H9 (cell line): ENCODE results near the gene ILF2. TPM values are rescaled to one million over a fixed set of nuclear protein-coding genes. Genes with fewer than 3 reads are reported as not detected.

Source experiments
- DNase-seq: peaks from one replicate; pipeline ENCODE4 v3.0.0-alpha.2; 2017
- H2AFZ ChIP-seq: one replicate; pipeline ENCODE4 v1.6.1; 2013; ENCODE audit warnings: mild to moderate bottlenecking, low read length, control low read depth, moderate library complexity
- H2AK5ac ChIP-seq: 2 replicates; pipeline ENCODE4 v1.6.1; 2013; ENCODE audit warnings: low read length, control low read depth, mixed read lengths; ENCODE audit not compliant: insufficient read length
- H2BK120ac ChIP-seq: one replicate; pipeline ENCODE4 v1.6.1; 2013; ENCODE audit warnings: low read depth, mild to moderate bottlenecking, low read length, control low read depth, inconsistent platforms; ENCODE audit not compliant: poor library complexity, severe bottlenecking
- H2BK12ac ChIP-seq: 2 replicates; pipeline ENCODE4 v1.6.1; 2013; ENCODE audit warnings: low read length, control low read depth, mixed read lengths, low read depth; ENCODE audit not compliant: insufficient read length
- H2BK15ac ChIP-seq: 2 replicates; pipeline ENCODE4 v1.6.1; 2013; ENCODE audit warnings: low read depth, low read length, control low read depth
- H2BK20ac ChIP-seq: one replicate; pipeline ENCODE4 v1.6.1; 2013; ENCODE audit warnings: low read depth, mild to moderate bottlenecking, low read length, control low read depth, inconsistent platforms; ENCODE audit not compliant: poor library complexity, severe bottlenecking
- H2BK5ac ChIP-seq: 2 replicates; pipeline ENCODE4 v1.6.1; 2013; ENCODE audit warnings: low read length, control low read depth, mixed read lengths; ENCODE audit not compliant: insufficient read length
- H3K14ac ChIP-seq: 2 replicates; pipeline ENCODE4 v1.6.1; 2013; ENCODE audit warnings: low read length, control low read depth; ENCODE audit not compliant: insufficient read depth
- H3K18ac ChIP-seq: 2 replicates; pipeline ENCODE4 v1.6.1; 2013; ENCODE audit warnings: low read depth, mild to moderate bottlenecking, mixed read lengths, low read length, control low read depth; ENCODE audit not compliant: insufficient read length
- H3K23ac ChIP-seq: 2 replicates; pipeline ENCODE4 v1.6.1; 2013; ENCODE audit warnings: low read length, control low read depth, mixed read lengths, low read depth; ENCODE audit not compliant: insufficient read length
- H3K23me2 ChIP-seq: 2 replicates; pipeline ENCODE4 v1.6.1; 2013; ENCODE audit warnings: low read depth, mild to moderate bottlenecking, mixed read lengths, low read length, control low read depth; ENCODE audit not compliant: insufficient read length, poor library complexity, severe bottlenecking
- H3K27ac ChIP-seq: 2 replicates; pipeline ENCODE4 v1.5.1; 2013; ENCODE audit warnings: low read length, control low read depth, mixed read lengths, low read depth; ENCODE audit not compliant: insufficient read length
- H3K27me3 ChIP-seq: 2 replicates; pipeline ENCODE4 v1.6.1; 2013; ENCODE audit warnings: low read length, control low read depth, inconsistent platforms; ENCODE audit not compliant: insufficient read depth
- H3K4ac ChIP-seq: 2 replicates; pipeline ENCODE4 v1.6.1; 2013; ENCODE audit warnings: low read depth, mild to moderate bottlenecking, control low read depth, inconsistent platforms, low read length, moderate library complexity
- H3K4me1 ChIP-seq: 2 replicates; pipeline ENCODE4 v1.6.1; 2013; ENCODE audit warnings: low read length, control low read depth, inconsistent platforms; ENCODE audit not compliant: insufficient read depth
- H3K4me2 ChIP-seq: 2 replicates; pipeline ENCODE4 v1.6.1; 2013; ENCODE audit warnings: low read length, control low read depth, mixed read lengths; ENCODE audit not compliant: insufficient read length, insufficient read depth
- H3K56ac ChIP-seq: 2 replicates; pipeline ENCODE4 v1.6.1; 2013; ENCODE audit warnings: low read depth, mild to moderate bottlenecking, mixed read lengths, low read length, control low read depth; ENCODE audit not compliant: insufficient read length
- H3K79me1 ChIP-seq: 2 replicates; pipeline ENCODE4 v1.6.1; 2013; ENCODE audit warnings: low read depth, mild to moderate bottlenecking, moderate library complexity, low read length, control low read depth, inconsistent platforms; ENCODE audit not compliant: insufficient read depth, poor library complexity, severe bottlenecking
- H3K79me2 ChIP-seq: 2 replicates; pipeline ENCODE4 v1.6.1; 2013; ENCODE audit warnings: low read length, control low read depth, inconsistent platforms; ENCODE audit not compliant: insufficient read depth
- H3K9ac ChIP-seq: 2 replicates; pipeline ENCODE4 v1.6.1; 2013; ENCODE audit warnings: low read length, control low read depth, mixed read lengths; ENCODE audit not compliant: insufficient read length; ENCODE audit errors: extremely low read depth
- H3K9me3 ChIP-seq: one replicate; pipeline ENCODE4 v1.6.1; 2013; ENCODE audit warnings: low read depth, low read length, inconsistent platforms; ENCODE audit not compliant: control insufficient read depth
- H3T11ph ChIP-seq: one replicate; pipeline ENCODE4 v1.6.1; 2013; ENCODE audit warnings: mild to moderate bottlenecking, low read length, control low read depth, inconsistent platforms
- H4K20me1 ChIP-seq: one replicate; pipeline ENCODE4 v1.6.1; 2013; ENCODE audit not compliant: control insufficient read depth, insufficient read length, insufficient read depth
- H4K5ac ChIP-seq: 2 replicates; pipeline ENCODE4 v1.6.1; 2013; ENCODE audit warnings: low read depth, mild to moderate bottlenecking, mixed read lengths, low read length, control low read depth; ENCODE audit not compliant: insufficient read length
- H4K8ac ChIP-seq: replicated peaks from 2 replicates; pipeline ENCODE4 v1.6.1; 2013; ENCODE audit warnings: low read length, control low read depth, mixed read lengths, low read depth; ENCODE audit not compliant: insufficient read length
- H4K91ac ChIP-seq: 2 replicates; pipeline ENCODE4 v1.6.1; 2013; ENCODE audit warnings: low read depth, mild to moderate bottlenecking, moderate library complexity, mixed read lengths, low read length, control low read depth; ENCODE audit not compliant: insufficient read length
- H3K27ac Mint-ChIP-seq, 3 experiments: 2 replicates in 2 of 3; 3 replicates in 1 of 3; pipeline ENCODE4 v1.8.0; 2020 to 2021; ENCODE audit warnings: mixed read lengths in 3 of 3, mild to moderate bottlenecking in 1 of 3, moderate library complexity in 1 of 3
- H3K27me3 Mint-ChIP-seq: 2 replicates; pipeline ENCODE4 v1.8.0; 2021; ENCODE audit warnings: low read depth, mild to moderate bottlenecking, moderate library complexity, mixed read lengths
- H3K36me3 Mint-ChIP-seq, 3 experiments: 2 replicates in 2 of 3; 3 replicates in 1 of 3; pipeline ENCODE4 v1.8.0; 2020 to 2021; ENCODE audit warnings: low read depth in 3 of 3, mixed read lengths in 3 of 3; ENCODE audit not compliant: insufficient read depth in 1 of 3
- H3K4me1 Mint-ChIP-seq, 2 experiments: 2 replicates each; pipeline ENCODE4 v1.8.0; 2020; ENCODE audit warnings: mixed read lengths in 2 of 2
- H3K4me3 Mint-ChIP-seq, 2 experiments: 2 replicates in 1 of 2; 3 replicates in 1 of 2; pipeline ENCODE4 v1.8.0; 2020 to 2021; ENCODE audit warnings: mild to moderate bottlenecking in 2 of 2, mixed read lengths in 2 of 2, moderate library complexity in 1 of 2
- H3K9me3 Mint-ChIP-seq, 2 experiments: 2 replicates in 1 of 2; 3 replicates in 1 of 2; pipeline ENCODE4 v1.8.0; 2020; ENCODE audit warnings: mild to moderate bottlenecking in 2 of 2, mixed read lengths in 2 of 2, moderate library complexity in 1 of 2
- WGBS: extraction: QIAGEN DNeasy Blood & Tissue Kit; methylation state at CpG from one replicate; pipeline ENCODE4 v1.1.7; 2013; ENCODE audit warnings: missing lambda C conversion rate, low lambda C conversion rate, mixed read lengths; ENCODE audit not compliant: insufficient read length; ENCODE audit errors: extremely low coverage; 5-methylcytosine and 5-hydroxymethylcytosine counted together
- total RNA-seq: library from RNA; stranded (reverse); gene quantifications from 2 replicates; pipeline ENCODE4 v1.2.1, GENCODE V29; 2021
- TF ChIP-seq, protein P1 (sequence below): fragments of 200-600 bp; sonication (generic); conservative IDR thresholded peaks from 3 replicates; pipeline ENCODE4 v1.8.0; 2021; ENCODE audit warnings: antibody characterized with exemption, mild to moderate bottlenecking

Gene ILF2
- total RNA-seq, 1 experiment from 2014 or later: 357 TPM

DNA sequence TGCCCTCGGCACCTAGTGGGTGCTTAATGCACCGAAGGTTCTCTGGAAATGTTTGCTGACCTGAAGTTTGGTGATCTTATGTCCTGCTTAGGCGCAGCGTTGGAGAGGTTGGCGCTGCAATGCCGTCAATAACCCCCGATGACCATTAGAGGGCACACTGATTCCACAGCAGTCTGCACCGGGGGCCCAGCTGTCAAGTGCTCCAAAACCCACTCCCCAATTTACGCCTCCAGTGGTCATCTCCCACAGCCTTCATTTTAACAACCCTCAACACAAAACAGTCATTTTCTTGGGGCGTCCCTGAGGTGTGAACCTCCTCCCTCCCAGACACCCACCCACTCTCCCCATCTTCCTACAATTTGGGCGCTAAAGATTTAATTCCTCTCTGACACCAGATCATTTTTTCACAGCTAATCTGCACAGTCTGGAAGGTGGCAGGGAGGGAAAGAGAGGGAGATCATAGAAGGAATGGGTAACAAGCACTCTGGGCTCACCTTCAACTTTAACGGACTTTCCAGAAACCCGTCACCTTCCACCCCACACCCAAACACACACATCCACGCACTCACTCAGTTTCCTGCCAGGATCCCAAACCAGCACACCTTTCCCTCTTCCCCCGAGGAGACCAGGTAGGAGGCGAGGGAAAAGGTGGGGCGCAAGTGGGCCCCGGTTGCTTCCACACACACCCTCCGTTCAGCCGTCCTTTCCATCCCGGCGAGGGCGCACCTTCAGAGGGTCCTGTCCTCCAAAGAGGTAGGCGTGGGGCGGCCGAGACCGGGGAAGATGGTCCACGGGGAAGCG lies 7.1 kb upstream of the ILF2 start:
- Histone ChIP-seq H3K27me3 (peaks cover 3% of the 10 kb centered on the region; the same call in 1 of the 2 replicates), H4K91ac (no peak overlapping the region), H3K79me1 (no peaks in the 10 kb centered on the region), H2BK20ac (no peak overlapping the region), H2AFZ (no peak overlapping the region), H3K4me1 (no peaks in the 10 kb centered on the region), H4K8ac (no peak overlapping the region), H3K56ac (no peak overlapping the region), H3K18ac (no peak overlapping the region), H3K23me2 (peaks cover 26% of the 10 kb centered on the region), H3K9ac (no peak overlapping the region), H3K79me2 (no peaks in the 10 kb centered on the region), H3T11ph (no peak overlapping the region), H3K14ac (no peak overlapping the region), H2AK5ac (no peak overlapping the region), H4K5ac (no peak overlapping the region), H2BK15ac (no peak overlapping the region), H2BK12ac (no peak overlapping the region), H2BK5ac (no peak overlapping the region), H3K23ac (no peak overlapping the region), H3K9me3 (no peaks in the 10 kb centered on the region), H3K27ac (no peak overlapping the region), H3K4ac (no peak overlapping the region), H2BK120ac (no peak overlapping the region), H4K20me1 (no peaks in the 10 kb centered on the region), H3K4me2 (peak overlapping the region; percentile 65)
- Mint-ChIP-seq H3K4me3 (peak overlapping the region; percentile 74 to 86), H3K27me3 (peaks cover 44% of the 10 kb centered on the region), H3K4me1 (peaks cover 21 to 24% of the 10 kb centered on the region in 2 experiments), H3K36me3 (peaks cover 0 to 10% (median 4%) of the 10 kb centered on the region in 3 experiments; a peak in 2 of 7 replicates), H3K9me3 (no peaks in the 10 kb centered on the region), H3K27ac (peak overlapping the region in 1 of 3 experiments; percentile 9; a peak in 1 of 7 replicates)
- DNase-seq: peak; percentile 77
- WGBS: no CpG with 5 or more reads among the region's 29 CpGs
- TF ChIP-seq, protein P1, sequence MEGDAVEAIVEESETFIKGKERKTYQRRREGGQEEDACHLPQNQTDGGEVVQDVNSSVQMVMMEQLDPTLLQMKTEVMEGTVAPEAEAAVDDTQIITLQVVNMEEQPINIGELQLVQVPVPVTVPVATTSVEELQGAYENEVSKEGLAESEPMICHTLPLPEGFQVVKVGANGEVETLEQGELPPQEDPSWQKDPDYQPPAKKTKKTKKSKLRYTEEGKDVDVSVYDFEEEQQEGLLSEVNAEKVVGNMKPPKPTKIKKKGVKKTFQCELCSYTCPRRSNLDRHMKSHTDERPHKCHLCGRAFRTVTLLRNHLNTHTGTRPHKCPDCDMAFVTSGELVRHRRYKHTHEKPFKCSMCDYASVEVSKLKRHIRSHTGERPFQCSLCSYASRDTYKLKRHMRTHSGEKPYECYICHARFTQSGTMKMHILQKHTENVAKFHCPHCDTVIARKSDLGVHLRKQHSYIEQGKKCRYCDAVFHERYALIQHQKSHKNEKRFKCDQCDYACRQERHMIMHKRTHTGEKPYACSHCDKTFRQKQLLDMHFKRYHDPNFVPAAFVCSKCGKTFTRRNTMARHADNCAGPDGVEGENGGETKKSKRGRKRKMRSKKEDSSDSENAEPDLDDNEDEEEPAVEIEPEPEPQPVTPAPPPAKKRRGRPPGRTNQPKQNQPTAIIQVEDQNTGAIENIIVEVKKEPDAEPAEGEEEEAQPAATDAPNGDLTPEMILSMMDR: peak; percentile 95
